ENCODE results near the gene XXYLT1. TPM values are rescaled to one million over a fixed set of nuclear protein-coding genes. Genes with fewer than 3 reads are reported as not detected.
A peak's percentile ranks its signal among the peaks of the same experiment; 100 is the strongest.

Gene XXYLT1
- total RNA-seq, 4 donors from 2014 or later: 5.4 to 18.2 (median 6.9) TPM

GRCh38 chr3:195240939-195241338 lies 30.0 kb downstream of the XXYLT1 start:
- no peaks in the 10 kb centered on the region for H3K27me3 ChIP-seq
- H3K27ac ChIP-seq: no peak overlapping the region
- H3K9me3 ChIP-seq: no peaks in the 10 kb centered on the region
- no peak overlapping the region for H3K4me3 ChIP-seq
- peak in 1 of 3 donors; percentile 47 for DNase-seq
- TF ChIP-seq CTCF (IDR thresholded peaks at IDR 0.05) (no peak), POLR2A (IDR thresholded peaks at IDR 0.05) (no peak)
- no peaks in the 10 kb centered on the region for H3K36me3 ChIP-seq
- H3K4me1 ChIP-seq: peaks cover 0 to 14% (median 0%) of the 10 kb centered on the region in 4 donors

GRCh38 chr3:195240171-195240701 lies 30.7 kb downstream of the XXYLT1 start:
- TF ChIP-seq CTCF (IDR thresholded peaks at IDR 0.05) (no peak), POLR2A (IDR thresholded peaks at IDR 0.05) (no peak)
- peak in 1 of 3 donors; percentile 30 for DNase-seq
- H3K4me3 ChIP-seq: no peak overlapping the region
- no peaks in the 10 kb centered on the region for H3K27me3 ChIP-seq
- no peaks in the 10 kb centered on the region for H3K36me3 ChIP-seq
- peaks cover 0 to 14% (median 0%) of the 10 kb centered on the region in 4 donors for H3K4me1 ChIP-seq
- H3K9me3 ChIP-seq: no peaks in the 10 kb centered on the region
- H3K27ac ChIP-seq: no peak overlapping the region

- no peaks in the 10 kb centered on the region for H3K36me3 ChIP-seq
- H3K27ac ChIP-seq: peak overlapping the region in 1 of 4 donors; percentile 71
- peaks cover 0 to 14% (median 0%) of the 10 kb centered on the region in 4 donors for H3K4me1 ChIP-seq
- H3K9me3 ChIP-seq: no peaks in the 10 kb centered on the region
- peak in 1 of 3 donors; percentile 19 for DNase-seq
- TF ChIP-seq POLR2A (IDR thresholded peaks at IDR 0.05) (no peak), CTCF (IDR thresholded peaks at IDR 0.05) (no peak)
- H3K4me3 ChIP-seq: no peak overlapping the region
- H3K27me3 ChIP-seq: no peaks in the 10 kb centered on the region
Observed at GRCh38 chr3:195239121-195239520, 31.8 kb downstream of the XXYLT1 start.

GRCh38 chr3:195238586-195239118 lies 32.3 kb downstream of the XXYLT1 start:
- Histone ChIP-seq H3K27ac (peak overlapping the region in 3 of 4 donors; percentile 20 to 71 (median 51)), H3K4me1 (peaks cover 0 to 14% (median 0%) of the 10 kb centered on the region in 4 donors), H3K4me3 (no peak overlapping the region), H3K36me3 (no peaks in the 10 kb centered on the region), H3K9me3 (no peaks in the 10 kb centered on the region), H3K27me3 (no peaks in the 10 kb centered on the region)
- DNase-seq: peak in 2 of 3 donors; percentile 20 to 42
- TF ChIP-seq CTCF (IDR thresholded peaks at IDR 0.05) (no peak), POLR2A (IDR thresholded peaks at IDR 0.05) (no peak)

- Histone ChIP-seq H3K36me3 (no peaks in the 10 kb centered on the region), H3K4me1 (peaks cover 0 to 14% (median 0%) of the 10 kb centered on the region in 4 donors), H3K27me3 (no peaks in the 10 kb centered on the region), H3K27ac (peak overlapping the region in 3 of 4 donors; percentile 20 to 71 (median 51)), H3K4me3 (no peak overlapping the region), H3K9me3 (no peaks in the 10 kb centered on the region)
- peak in 2 of 3 donors; percentile 15 to 30 for DNase-seq
- no peak for TF ChIP-seq CTCF (IDR thresholded peaks at IDR 0.05)
- no peak for TF ChIP-seq POLR2A (IDR thresholded peaks at IDR 0.05)
Observed at GRCh38 chr3:195238081-195238571, 32.8 kb downstream of the XXYLT1 start.
